SU-DHL-6 (cell line): ENCODE results near the gene WDR38.

Source experiments
- H2AFZ ChIP-seq: fragments of 200-600 bp; sonication (generic); 2 replicates; pipeline ENCODE4 v1.6.1; 2014; ENCODE audit warnings: low read depth, mild to moderate bottlenecking, moderate library complexity, mixed read lengths, antibody characterized with exemption, low read length; ENCODE audit not compliant: severe bottlenecking
- H3F3A ChIP-seq: fragments of 200-600 bp; shearing (Covaris generic); 2 replicates; pipeline ENCODE4 v1.6.0; 2016; ENCODE audit warnings: antibody characterized with exemption, mild to moderate bottlenecking; ENCODE audit not compliant: insufficient read depth
- H3K27ac ChIP-seq: fragments of 200-600 bp; sonication (generic); 2 replicates; pipeline ENCODE4 v1.5.1; 2016; ENCODE audit warnings: low read depth, mild to moderate bottlenecking, low read length, moderate library complexity, mixed read lengths
- H3K27me3 ChIP-seq: fragments of 200-600 bp; sonication (generic), shearing (Covaris generic); 2 replicates; pipeline ENCODE4 v1.6.0; 2014; ENCODE audit warnings: mild to moderate bottlenecking, low read length
- H3K36me3 ChIP-seq: fragments of 200-600 bp; sonication (generic); 2 replicates; pipeline ENCODE4 v1.6.1; 2014; ENCODE audit warnings: mild to moderate bottlenecking, low read length, mixed read lengths
- H3K4me2 ChIP-seq: fragments of 300-600, 200-600 bp; shearing (Covaris generic), sonication (generic); 2 replicates; pipeline ENCODE4 v1.6.0; 2014; ENCODE audit warnings: low read length, low read depth, mild to moderate bottlenecking; ENCODE audit not compliant: poor library complexity, severe bottlenecking
- H3K4me3 ChIP-seq: fragments of 200-600 bp; sonication (generic); 2 replicates; pipeline ENCODE4 v1.5.1; 2014; ENCODE audit warnings: antibody characterized with exemption, low read length, mild to moderate bottlenecking, mixed read lengths; ENCODE audit not compliant: insufficient read depth, poor library complexity, severe bottlenecking
- H3K79me2 ChIP-seq: fragments of 200-600 bp; sonication (generic); 2 replicates; pipeline ENCODE4 v1.6.1; 2014; ENCODE audit warnings: mild to moderate bottlenecking, low read length, moderate library complexity; ENCODE audit not compliant: insufficient read depth
- H3K9ac ChIP-seq: fragments of 200-600 bp; sonication (generic); 2 replicates; pipeline ENCODE4 v1.7.0; 2014; ENCODE audit warnings: mild to moderate bottlenecking, low read length
- H3K9me2 ChIP-seq: fragments of 200-600 bp; sonication (generic); replicated peaks from 2 replicates; pipeline ENCODE4 v1.6.1; 2014; ENCODE audit warnings: low read length; ENCODE audit not compliant: insufficient read depth
- H3K9me3 ChIP-seq: fragments of 200-600 bp; sonication (generic); 2 replicates; pipeline ENCODE4 v1.6.1; 2014; ENCODE audit warnings: low read length, mixed read lengths; ENCODE audit not compliant: insufficient read depth
- H4K20me1 ChIP-seq: fragments of 200-600 bp; sonication (generic); 2 replicates; pipeline ENCODE4 v1.6.1; 2014; ENCODE audit warnings: low read depth, mild to moderate bottlenecking, antibody characterized with exemption, low read length, moderate library complexity, mixed read lengths
- CTCF ChIP-seq: fragments of 200-600 bp; sonication (generic); IDR thresholded peaks from one replicate; pipeline ENCODE4 v1.5.1; 2017; ENCODE audit warnings: antibody characterized with exemption, mild to moderate bottlenecking, low read length, moderate library complexity; ENCODE audit not compliant: insufficient read depth, poor library complexity, severe bottlenecking
- EZH2phosphoT487 ChIP-seq: fragments of 200-600 bp; sonication (generic), shearing (Covaris generic); conservative IDR thresholded peaks from 2 replicates; pipeline ENCODE4 v1.6.1; 2018; ENCODE audit warnings: mild to moderate bottlenecking, antibody characterized with exemption, low read length, moderate library complexity, mixed read lengths

The WDR38 gene

GRCh38 chr9:124854161-124854560, 901 bp downstream of the WDR38 start:
- Histone ChIP-seq H3K27me3 (no peaks in the 10 kb centered on the region), H3K9ac (no peak overlapping the region), H3K79me2 (peaks cover 3% of the 10 kb centered on the region; the same call in 1 of the 2 replicates), H3K36me3 (no peaks in the 10 kb centered on the region), H3K4me2 (no peak overlapping the region), H3K4me3 (no peak overlapping the region), H3K27ac (no peak overlapping the region), H3K9me2 (no peaks in the 10 kb centered on the region), H3K9me3 (no peaks in the 10 kb centered on the region), H4K20me1 (peaks cover 6% of the 10 kb centered on the region; the same call in 1 of the 2 replicates), H3F3A (peaks cover 28% of the 10 kb centered on the region), H2AFZ (no peak overlapping the region)
- TF ChIP-seq EZH2phosphoT487 (no peak), CTCF (no peak)

- H3K4me3 ChIP-seq: no peak overlapping the region
- peaks cover 9% of the 10 kb centered on the region; the same call in 1 of the 2 replicates for H3K79me2 ChIP-seq
- no peaks in the 10 kb centered on the region for H3K9me3 ChIP-seq
- no peak for TF ChIP-seq EZH2phosphoT487
- TF ChIP-seq CTCF: no peak
- no peaks in the 10 kb centered on the region for H3K27me3 ChIP-seq
- H2AFZ ChIP-seq: no peak overlapping the region
- no peak overlapping the region for H3K4me2 ChIP-seq
- peaks cover 35% of the 10 kb centered on the region for H3F3A ChIP-seq
- H3K27ac ChIP-seq: peak overlapping the region; percentile 19; the same call in 1 of the 2 replicates
- H3K9me2 ChIP-seq: no peaks in the 10 kb centered on the region
- peaks cover 12% of the 10 kb centered on the region; the same call in 1 of the 2 replicates for H4K20me1 ChIP-seq
- H3K36me3 ChIP-seq: 0 out of 2 replicates have a peak, but pooled peaks cover under 1% of the 10 kb centered on the region
- H3K9ac ChIP-seq: no peak overlapping the region
Observed at GRCh38 chr9:124854822-124855221, 1.6 kb downstream of the WDR38 start.

GRCh38 chr9:124855566-124855943, 2.3 kb downstream of the WDR38 start:
- H3K79me2 ChIP-seq: peaks cover 17% of the 10 kb centered on the region
- no peaks in the 10 kb centered on the region for H3K9me3 ChIP-seq
- no peak overlapping the region for H3K4me3 ChIP-seq
- H3K36me3 ChIP-seq: peaks cover 8% of the 10 kb centered on the region
- no peaks in the 10 kb centered on the region for H3K9me2 ChIP-seq
- H3K27ac ChIP-seq: no peak overlapping the region
- peaks cover 42% of the 10 kb centered on the region for H3F3A ChIP-seq
- H4K20me1 ChIP-seq: peaks cover 18% of the 10 kb centered on the region; the same call in 1 of the 2 replicates
- no peak overlapping the region for H2AFZ ChIP-seq
- no peaks in the 10 kb centered on the region for H3K27me3 ChIP-seq
- no peak for TF ChIP-seq EZH2phosphoT487
- no peak for TF ChIP-seq CTCF
- H3K4me2 ChIP-seq: no peak overlapping the region
- no peak overlapping the region for H3K9ac ChIP-seq
